ENCODE results near the gene CASZ1. TPM values are rescaled to one million over a fixed set of nuclear protein-coding genes. Genes with fewer than 3 reads are reported as not detected.

The CASZ1 gene
- total RNA-seq, 1 experiment from 2014 or later, result 3.9 TPM

GRCh38 chr1:10707208-10707607, 89.2 kb downstream of the CASZ1 start:
- Histone ChIP-seq H2AK5ac (ENCODE audit: insufficient read length, low read length) (no peak overlapping the region), H3K79me1 (ENCODE audit: insufficient read depth, low read depth, low read length, poor library complexity, severe bottlenecking) (no peaks in the 10 kb centered on the region), H3K14ac (ENCODE audit: insufficient read depth, low read length) (no peak overlapping the region), H3T11ph (ENCODE audit: low read length) (no peak overlapping the region), H4K8ac (replicated peaks; ENCODE audit: insufficient read length, low read depth, low read length) (no peak overlapping the region), H3K27me3 (ENCODE audit: insufficient read depth, low read length) (no peaks in the 10 kb centered on the region; the same call in 1 of the 2 replicates), H3K4ac (ENCODE audit: low read depth, low read length) (no peak overlapping the region), H2BK120ac (ENCODE audit: low read depth, low read length, poor library complexity, severe bottlenecking) (no peak overlapping the region), H3K4me2 (ENCODE audit: insufficient read depth, insufficient read length, low read length) (no peak overlapping the region), H3K23ac (ENCODE audit: insufficient read length, low read depth, low read length) (no peak overlapping the region), H3K27ac (ENCODE audit: insufficient read length, low read depth, low read length) (no peak overlapping the region), H4K91ac (ENCODE audit: insufficient read length, low read depth, low read length) (no peak overlapping the region), H2BK20ac (ENCODE audit: low read depth, low read length, poor library complexity, severe bottlenecking) (no peak overlapping the region), H2BK5ac (ENCODE audit: insufficient read length, low read length) (no peak overlapping the region), H3K56ac (ENCODE audit: insufficient read length, low read depth, low read length) (no peak overlapping the region), H2BK15ac (ENCODE audit: low read depth, low read length) (no peak overlapping the region), H2BK12ac (ENCODE audit: insufficient read length, low read depth, low read length) (no peak overlapping the region), H4K5ac (ENCODE audit: insufficient read length, low read depth, low read length) (no peak overlapping the region), H4K20me1 (ENCODE audit: control insufficient read depth, insufficient read depth, insufficient read length) (no peaks in the 10 kb centered on the region), H3K18ac (ENCODE audit: insufficient read length, low read depth, low read length) (no peak overlapping the region), H3K9me3 (ENCODE audit: control insufficient read depth, low read depth, low read length) (no peaks in the 10 kb centered on the region), H3K23me2 (ENCODE audit: insufficient read length, low read depth, low read length, poor library complexity, severe bottlenecking) (no peaks in the 10 kb centered on the region), H2AFZ (ENCODE audit: low read length) (no peak overlapping the region), H3K4me1 (ENCODE audit: insufficient read depth, low read length) (no peaks in the 10 kb centered on the region), H3K9ac (ENCODE audit: extremely low read depth, insufficient read length, low read length) (no peak overlapping the region), H3K79me2 (ENCODE audit: insufficient read depth, low read length) (no peaks in the 10 kb centered on the region)
- TF ChIP-seq CTCF (conservative IDR thresholded peaks at IDR 0.05), result no peak
- Mint-ChIP-seq H3K4me3 (no peak overlapping the region), H3K36me3 (ENCODE audit: insufficient read depth in 1 of 3, low read depth in 3 of 3) (peaks cover 0 to 2% (median 0%) of the 10 kb centered on the region in 3 experiments; a peak in 3 of 7 replicates), H3K9me3 (no peaks in the 10 kb centered on the region), H3K27ac (peak overlapping the region in 1 of 3 experiments; percentile 87; a peak in 1 of 7 replicates), H3K27me3 (ENCODE audit: low read depth) (peaks cover 21% of the 10 kb centered on the region), H3K4me1 (peaks cover 17 to 52% of the 10 kb centered on the region in 2 experiments)
- WGBS (ENCODE audit: extremely low coverage, insufficient read length, low lambda C conversion rate), result no CpG with 5 or more reads among the region's 12 CpGs
- no peak for DNase-seq

Data from H9 (cell line).